CD14-positive monocyte (primary cell): ENCODE results near the gene C2orf76. TPM values are rescaled to one million over a fixed set of nuclear protein-coding genes. Genes with fewer than 3 reads are reported as not detected.
A peak's percentile ranks its signal among the peaks of the same experiment; 100 is the strongest.

Experiments used
- DNase-seq, 3 donors: peaks; one replicate each; pipeline ENCODE4 v3.0.0-alpha.2; 2011 to 2022
- H2AFZ ChIP-seq: 2 replicates; pipeline ENCODE4 v1.6.0; 2012; ENCODE audit warnings: mild to moderate bottlenecking, low read depth, low read length, inconsistent platforms; ENCODE audit not compliant: insufficient read depth, poor library complexity, severe bottlenecking
- H3K27ac ChIP-seq, 2 donors: 1 replicate in 1 of 2; 2 replicates in 1 of 2; pipeline ENCODE4 v1.5.1; 2012 to 2013; ENCODE audit warnings: low read length in 2 of 2, control low read depth in 1 of 2, inconsistent platforms in 1 of 2, low read depth in 1 of 2, mild to moderate bottlenecking in 1 of 2
- H3K27me3 ChIP-seq, 2 donors: one replicate each; pipeline versions ENCODE4 v1.6.0 to v1.6.1; 2011 to 2013; ENCODE audit warnings: low read length in 2 of 2; ENCODE audit not compliant: control insufficient read depth in 2 of 2, insufficient read depth in 2 of 2
- H3K36me3 ChIP-seq, 2 donors: replicated peaks in 1 of 2; 1 replicate in 1 of 2; 2 replicates in 1 of 2; pipeline versions ENCODE4 v1.5.1 to v1.6.1; 2012 to 2013; ENCODE audit warnings: low read length in 2 of 2, control low read depth in 1 of 2, inconsistent platforms in 1 of 2, mild to moderate bottlenecking in 1 of 2; ENCODE audit not compliant: insufficient read depth in 2 of 2, control insufficient read depth in 1 of 2
- H3K4me1 ChIP-seq, 2 donors: 1 replicate in 1 of 2; 2 replicates in 1 of 2; pipeline versions ENCODE4 v1.5.1 to v1.6.1; 2012 to 2013; ENCODE audit warnings: low read length in 2 of 2, control low read depth in 1 of 2, inconsistent platforms in 1 of 2, mild to moderate bottlenecking in 1 of 2, moderate library complexity in 1 of 2; ENCODE audit not compliant: insufficient read depth in 2 of 2, control insufficient read depth in 1 of 2
- H3K4me2 ChIP-seq: replicated peaks from 2 replicates; pipeline ENCODE3; 2012; ENCODE audit warnings: low read length, moderate library complexity, mild to moderate bottlenecking; ENCODE audit not compliant: poor library complexity, severe bottlenecking; ENCODE audit errors: extremely low read depth
- H3K4me3 ChIP-seq, 3 experiments: fragments of 200-600 bp in 1 of 3; sonication (generic) in 1 of 3; replicated peaks in 1 of 3; 1 replicate in 2 of 3; 2 replicates in 1 of 3; pipeline ENCODE4 v1.5.1; 2011 to 2013; ENCODE audit warnings: low read length in 3 of 3, mild to moderate bottlenecking in 3 of 3, control low read depth in 2 of 3, low read depth in 2 of 3, inconsistent platforms in 1 of 3, moderate library complexity in 1 of 3
- H3K79me2 ChIP-seq: 2 replicates; pipeline ENCODE4 v1.6.0; 2012; ENCODE audit warnings: mild to moderate bottlenecking, control low read depth, inconsistent platforms, low read length, moderate library complexity; ENCODE audit not compliant: insufficient read depth
- H3K9ac ChIP-seq: 2 replicates; pipeline ENCODE4 v1.6.0; 2017; ENCODE audit warnings: low read length, mild to moderate bottlenecking; ENCODE audit not compliant: insufficient read depth, poor library complexity, severe bottlenecking
- H3K9me3 ChIP-seq, 2 donors: replicated peaks in 1 of 2; 1 replicate in 1 of 2; 2 replicates in 1 of 2; pipeline versions ENCODE4 v1.5.1 to v1.6.1; 2012 to 2013; ENCODE audit warnings: low read length in 2 of 2, control low read depth in 1 of 2; ENCODE audit not compliant: control insufficient read depth in 1 of 2, insufficient read depth in 1 of 2
- H4K20me1 ChIP-seq: 2 replicates; pipeline ENCODE4 v1.6.0; 2012; ENCODE audit warnings: mild to moderate bottlenecking, low read length, control low read depth, moderate library complexity; ENCODE audit not compliant: insufficient read depth
- H3K27ac Mint-ChIP-seq, 7 donors: one replicate each; pipeline ENCODE4 v1.8.0; 2020; ENCODE audit warnings: mild to moderate bottlenecking in 7 of 7, mixed read lengths in 7 of 7, moderate library complexity in 6 of 7, inconsistent platforms in 2 of 7
- H3K27me3 Mint-ChIP-seq, 3 donors: one replicate each; pipeline ENCODE4 v1.8.0; 2021 to 2022; ENCODE audit warnings: low read depth in 3 of 3, mild to moderate bottlenecking in 3 of 3, mixed read lengths in 3 of 3, moderate library complexity in 3 of 3, inconsistent platforms in 1 of 3
- H3K36me3 Mint-ChIP-seq, 2 donors: one replicate each; pipeline ENCODE4 v1.8.0; 2020; ENCODE audit warnings: mixed read lengths in 2 of 2, inconsistent platforms in 1 of 2, mild to moderate bottlenecking in 1 of 2
- H3K4me1 Mint-ChIP-seq: one replicate; pipeline ENCODE4 v1.8.0; 2020; ENCODE audit warnings: mild to moderate bottlenecking, mixed read lengths
- H3K4me3 Mint-ChIP-seq, 2 donors: one replicate each; pipeline ENCODE4 v1.8.0; 2020; ENCODE audit warnings: mild to moderate bottlenecking in 2 of 2, mixed read lengths in 2 of 2, moderate library complexity in 1 of 2
- H3K9me3 Mint-ChIP-seq, 7 donors: one replicate each; pipeline ENCODE4 v1.8.0; 2020 to 2022; ENCODE audit warnings: mixed read lengths in 7 of 7, mild to moderate bottlenecking in 6 of 7, moderate library complexity in 6 of 7, inconsistent platforms in 2 of 7
- CTCF ChIP-seq: fragments of 200-600 bp; IDR thresholded peaks from one replicate; pipeline ENCODE4 v1.8.0; 2022; ENCODE audit warnings: antibody characterized with exemption, mild to moderate bottlenecking
- WGBS: methylation state at CpG from one replicate; pipeline ENCODE4 v1.1.5; 2013; ENCODE audit warnings: missing lambda C conversion rate; ENCODE audit not compliant: insufficient coverage; 5-methylcytosine and 5-hydroxymethylcytosine counted together
- intact Hi-C, 2 donors: fragments of 100-400 bp; cut with micrococcal nuclease; formaldehyde crosslinking; loops; one replicate each; pipeline versions ENCODE4 v1.15.0 to v1.15.1; 2023
- polyA plus RNA-seq, 3 donors: library from polyadenylated mRNA; depleted of rRNA in 1 of 3; unstranded in 2 of 3; stranded (reverse) in 1 of 3; fragments of 300-500 nt in 2 of 3; fragments of >200 nt in 1 of 3; fragmentation: Illumina TruSeq in 2 of 3; gene quantifications; 1 replicate in 2 of 3; 2 replicates in 1 of 3; pipeline ENCODE4 v1.2.3, GENCODE V29; 2012 to 2021

The C2orf76 gene
- polyA plus RNA-seq, 3 donors = 9.7 to 32.5 (median 31.0) TPM

- no peak for TF ChIP-seq CTCF
- Histone ChIP-seq H3K9me3 (no peaks in the 10 kb centered on the region), H3K4me3 (peak overlapping the region in 1 of 3 experiments; percentile 60), H3K4me1 (peaks cover 39 to 41% of the 10 kb centered on the region in 2 donors), H3K27ac (peak overlapping the region; percentile 63 to 81), H4K20me1 (no peaks in the 10 kb centered on the region), H3K79me2 (no peaks in the 10 kb centered on the region), H2AFZ (peak overlapping the region; percentile 48), H3K9ac (peak overlapping the region; percentile 39), H3K4me2 (peak overlapping the region; percentile 66), H3K36me3 (no peaks in the 10 kb centered on the region), H3K27me3 (no peaks in the 10 kb centered on the region)
- H3K4me3 Mint-ChIP-seq = peak overlapping the region; percentile 20 to 75
- H3K9me3 Mint-ChIP-seq = no peaks in the 10 kb centered on the region
- H3K27me3 Mint-ChIP-seq = peaks cover 0 to 2% (median 1%) of the 10 kb centered on the region in 3 donors
- WGBS = 40% methylated on average over 8 of the region's 21 CpGs
- H3K4me1 Mint-ChIP-seq = peaks cover 42% of the 10 kb centered on the region
- peak overlapping the region; percentile 81 to 93 (median 90) for H3K27ac Mint-ChIP-seq
- H3K36me3 Mint-ChIP-seq = peaks cover 0 to 6% of the 10 kb centered on the region in 2 donors
- peak; percentile 62 to 83 (median 75) for DNase-seq
- intact Hi-C loops = loop anchor here in 1 of 2 donors (10.0 kb wide), 1 partner anchor 398 kb away; no protein-coding TSS in a partner anchor
Measured at GRCh38 chr2:119282146-119282995, 84.3 kb downstream of the C2orf76 start.

- no peak overlapping the region for H2AFZ ChIP-seq
- no peaks in the 10 kb centered on the region for H3K9me3 ChIP-seq
- peaks cover 39 to 50% of the 10 kb centered on the region in 2 donors for H3K4me1 ChIP-seq
- H3K9ac ChIP-seq = no peak overlapping the region
- no peaks in the 10 kb centered on the region for H3K36me3 Mint-ChIP-seq
- WGBS = no CpG with 5 or more reads among the region's 4 CpGs
- no peaks in the 10 kb centered on the region for H3K79me2 ChIP-seq
- DNase-seq = peak in 2 of 3 donors; percentile 31 to 43
- H3K4me3 ChIP-seq = no peak overlapping the region
- intact Hi-C loops = loop anchor here in 1 of 2 donors (10.0 kb wide), 1 partner anchor 396 kb away; no protein-coding TSS in a partner anchor
- TF ChIP-seq CTCF = no peak
- H3K27ac ChIP-seq = no peak overlapping the region
- no peak overlapping the region for H3K4me3 Mint-ChIP-seq
- peak overlapping the region in 1 of 7 donors; percentile 45 for H3K27ac Mint-ChIP-seq
- no peaks in the 10 kb centered on the region for H3K27me3 ChIP-seq
- H3K36me3 ChIP-seq = no peaks in the 10 kb centered on the region
- no peaks in the 10 kb centered on the region for H4K20me1 ChIP-seq
- H3K4me2 ChIP-seq = no peak overlapping the region
- peaks cover 51% of the 10 kb centered on the region for H3K4me1 Mint-ChIP-seq
- H3K27me3 Mint-ChIP-seq = peaks cover 0 to 3% (median 2%) of the 10 kb centered on the region in 3 donors
- H3K9me3 Mint-ChIP-seq = peaks cover 0 to 2% (median 0%) of the 10 kb centered on the region in 7 donors
Measured at GRCh38 chr2:119280680-119281079, 86.0 kb downstream of the C2orf76 start.
